Cardiac atrium fibroblast (primary cell): ENCODE measurements around the gene COL13A1. TPM values are rescaled to one million over a fixed set of nuclear protein-coding genes. Genes with fewer than 3 reads are reported as not detected.

Experiments used
- total RNA-seq: library from RNA; depleted of rRNA; stranded (reverse); fragments of >200 nt; gene quantifications from 2 replicates; pipeline ENCODE4 v1.2.3, GENCODE V29; 2015

COL13A1 gene
- 26.9 and 27.9 TPM in 2 replicates for total RNA-seq

DNA sequence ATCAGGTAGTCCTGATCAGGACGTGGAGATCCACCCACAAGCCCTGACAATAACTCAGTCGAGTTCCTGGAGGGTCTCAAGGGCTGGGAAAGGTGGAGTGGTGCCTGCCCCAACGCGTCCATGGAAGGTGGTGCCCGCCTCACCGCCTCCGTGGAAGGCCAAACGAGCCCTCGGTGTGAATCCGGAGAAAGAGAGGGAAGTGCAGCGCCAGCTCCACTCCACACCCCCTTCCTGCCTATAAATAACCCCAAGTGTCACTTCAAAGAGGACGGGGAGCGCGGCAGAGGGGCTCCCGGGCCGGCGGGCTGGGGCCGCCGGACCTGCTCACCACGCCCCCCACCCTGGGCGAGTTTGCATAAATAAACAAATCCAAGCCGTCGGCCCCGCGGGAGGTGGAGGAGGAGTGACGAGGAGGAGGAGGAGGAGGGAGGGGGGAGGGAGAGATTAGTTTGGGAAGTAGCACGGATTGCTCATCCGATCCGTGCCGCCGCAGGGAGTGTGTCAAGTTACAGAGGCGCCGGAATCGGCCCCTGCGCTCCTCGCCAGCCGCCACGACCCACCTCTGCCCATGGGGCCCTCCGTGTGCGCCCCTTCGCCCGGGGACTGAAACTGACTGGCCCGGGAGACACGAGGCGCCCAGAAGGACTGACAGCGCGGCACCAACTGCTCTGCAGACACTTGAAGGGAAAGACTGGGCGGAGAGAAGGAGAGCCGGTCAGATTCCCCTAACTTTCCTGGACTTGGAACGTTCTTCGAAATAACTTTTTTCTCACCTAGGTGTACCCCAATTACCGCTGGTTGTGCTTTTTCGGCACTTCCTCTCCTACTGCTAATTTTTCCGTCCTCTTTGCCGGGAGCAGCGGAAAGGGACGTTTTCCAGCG lies at the start of gene COL13A1:
Gene COL13A1, plus strand, starts transcription at position 473 of the 882 bp plus-strand sequence. CDS start 518 bp downstream, outside the sequence.

Other genes starting within 250 kb of the COL13A1 start
- gene NEUROG3, start 228.5 kb upstream of the COL13A1 start, total RNA-seq, result not detected in 2 replicates
- not detected in 2 replicates for gene FAM241B, start 171.7 kb upstream of the COL13A1 start, total RNA-seq